Tongue (tissue), 2 donors: ENCODE measurements around the gene ZNF205. TPM values are rescaled to one million over a fixed set of nuclear protein-coding genes. Genes with fewer than 3 reads are reported as not detected.
"Not testable (repeated sequence)": the region's sequence is repeated elsewhere in the genome, so short reads cannot be mapped to it uniquely, and the experiment has no call there.

ENCODE experiments used
- DNase-seq: peaks from one replicate; pipeline ENCODE4 v3.0.0-alpha.2; 2015
- total RNA-seq: library from RNA; depleted of rRNA; stranded (reverse); fragments of >200 nt; gene quantifications from one replicate; pipeline ENCODE4 v1.2.3, GENCODE V29; 2014

ZNF205 gene
- total RNA-seq, 1 donor from 2014 or later, result 11.4 TPM

DNA sequence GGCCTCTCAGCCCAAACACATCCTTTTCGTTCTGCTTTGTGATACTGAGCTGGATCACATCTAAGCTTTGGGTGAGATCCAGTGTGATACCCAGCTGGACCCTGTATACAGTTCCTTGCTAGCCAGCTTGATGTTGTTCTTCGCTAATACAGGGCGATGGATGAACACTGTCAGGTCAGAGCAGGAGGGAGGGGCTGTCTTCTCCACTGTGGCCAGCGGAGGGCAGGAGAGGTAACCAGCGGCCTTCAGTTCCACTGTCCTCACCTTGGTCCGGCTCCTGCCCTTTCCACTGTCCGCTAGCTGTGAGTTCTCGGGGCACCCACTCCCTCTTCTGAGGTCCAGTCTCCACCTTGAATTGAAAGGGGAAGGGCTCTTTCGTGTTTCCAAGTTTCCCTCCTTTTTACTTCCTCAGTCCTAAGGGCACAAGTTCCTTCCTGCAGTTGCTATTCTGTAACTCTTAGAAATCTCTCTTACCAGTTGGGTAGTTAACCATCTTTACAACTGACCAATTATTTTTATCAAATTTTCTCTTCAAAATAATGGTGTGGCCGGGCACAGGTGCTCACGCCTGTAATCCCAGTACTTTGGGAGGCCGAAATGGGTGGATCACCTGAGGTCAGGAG is 19.5 kb downstream of the ZNF205 start:
- no peak for DNase-seq

DNA sequence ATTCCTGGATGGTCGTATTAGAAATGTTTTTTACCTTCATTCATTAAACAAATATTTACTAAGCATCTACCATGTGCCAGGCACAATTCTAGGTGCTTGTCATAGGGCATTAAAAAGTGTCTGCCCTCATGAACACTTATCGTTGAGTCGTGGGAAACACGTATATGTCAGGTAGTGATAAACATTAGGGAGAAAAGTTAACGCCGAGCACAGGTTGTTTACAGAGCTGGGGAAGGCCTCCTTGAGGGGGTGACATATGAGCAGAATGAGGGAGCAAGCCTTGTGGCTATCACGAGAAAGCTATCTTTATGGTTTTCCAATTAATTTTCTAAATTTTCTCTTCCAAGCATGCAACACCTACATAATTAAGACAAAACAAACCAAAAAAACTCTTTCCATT is 21.5 kb downstream of the ZNF205 start:
- no peak for DNase-seq

DNA sequence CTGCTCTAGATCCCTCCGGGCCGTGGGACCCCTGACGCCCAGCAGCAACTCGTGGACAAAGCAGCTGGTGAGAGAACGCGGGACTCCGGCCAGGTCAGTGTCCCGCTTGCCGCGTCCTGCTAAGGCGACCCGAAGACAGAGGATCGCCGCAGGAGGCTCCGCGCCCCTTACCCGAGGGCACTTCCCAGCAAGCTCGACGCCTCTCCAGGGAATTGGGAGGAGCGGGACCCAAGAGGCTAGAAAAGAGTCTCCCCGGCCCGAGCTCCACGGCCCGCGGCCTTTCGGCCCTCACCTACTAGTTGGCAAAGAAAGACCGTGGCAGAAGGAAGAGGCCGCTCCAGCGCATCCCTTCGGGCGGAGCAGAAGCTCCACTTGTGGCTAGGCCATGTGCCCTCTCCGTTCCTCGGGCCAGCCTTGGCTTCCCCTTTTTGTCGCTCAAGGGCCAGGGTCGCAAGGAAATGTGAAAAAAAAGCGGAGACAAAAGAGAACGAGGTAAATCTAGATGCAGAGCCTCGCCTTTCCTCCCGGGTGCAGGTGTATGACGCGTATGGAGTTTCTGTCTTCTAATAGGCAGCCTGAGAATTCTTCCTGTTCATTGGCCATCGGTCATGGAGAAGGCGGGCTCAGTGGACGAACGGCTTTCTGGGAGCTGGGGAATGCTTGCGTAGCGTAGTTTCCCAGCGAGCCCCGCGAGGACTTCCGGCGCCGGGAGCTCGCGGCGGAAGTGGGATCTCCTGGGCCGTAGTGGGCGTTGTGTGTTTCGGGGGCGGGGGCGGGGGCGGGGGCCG is 22.1 kb downstream of the ZNF205 start, which contains the start of gene ZNF213:
Gene ZNF213, plus strand, starts transcription at position 692 of the 788 bp plus-strand sequence. CDS start 2,252 bp downstream, outside the sequence.
- DNase-seq, result peak; percentile 99

DNA sequence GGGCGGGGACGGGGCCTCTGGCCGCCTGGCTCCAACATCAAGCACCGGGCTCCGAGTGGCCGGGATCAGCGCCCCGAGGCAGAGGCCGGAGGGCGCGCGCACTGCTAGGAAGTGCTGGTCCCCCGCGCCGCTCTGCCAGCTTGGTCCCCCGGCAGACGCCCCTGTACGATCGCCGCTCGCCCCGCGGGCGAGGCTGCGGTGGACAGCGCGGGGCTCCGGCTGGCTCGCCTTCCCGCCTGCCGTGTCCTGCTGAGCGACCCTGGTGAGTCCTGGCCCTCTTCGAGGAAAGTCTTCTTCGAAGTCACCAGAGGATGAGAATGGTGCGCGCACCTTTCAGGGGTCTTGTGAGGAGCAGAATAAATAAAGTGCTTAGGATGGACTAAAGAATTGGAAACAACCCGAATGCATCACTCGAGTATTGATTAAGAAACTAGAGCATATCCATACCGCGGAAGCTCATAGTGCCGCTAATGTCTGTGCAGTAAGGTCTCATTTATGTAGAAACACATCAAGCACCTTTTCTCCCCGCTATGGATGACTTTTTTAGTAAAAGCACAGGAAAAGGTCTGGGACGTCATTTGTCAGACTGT is 22.8 kb downstream of the ZNF205 start:
- no peak for DNase-seq

DNA sequence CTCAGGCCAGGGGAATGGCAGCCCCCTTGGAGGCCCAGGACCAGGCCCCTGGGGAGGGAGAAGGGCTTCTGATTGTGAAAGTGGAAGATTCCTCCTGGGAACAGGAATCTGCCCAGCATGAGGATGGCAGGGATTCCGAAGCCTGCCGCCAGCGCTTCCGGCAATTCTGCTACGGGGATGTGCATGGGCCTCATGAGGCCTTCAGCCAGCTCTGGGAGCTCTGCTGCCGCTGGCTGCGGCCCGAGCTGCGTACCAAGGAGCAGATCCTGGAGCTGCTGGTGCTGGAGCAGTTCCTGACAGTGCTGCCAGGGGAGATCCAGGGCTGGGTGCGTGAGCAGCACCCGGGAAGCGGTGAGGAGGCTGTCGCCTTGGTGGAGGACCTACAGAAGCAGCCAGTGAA is 24.9 kb downstream of the ZNF205 start:
- no peak for DNase-seq

DNA sequence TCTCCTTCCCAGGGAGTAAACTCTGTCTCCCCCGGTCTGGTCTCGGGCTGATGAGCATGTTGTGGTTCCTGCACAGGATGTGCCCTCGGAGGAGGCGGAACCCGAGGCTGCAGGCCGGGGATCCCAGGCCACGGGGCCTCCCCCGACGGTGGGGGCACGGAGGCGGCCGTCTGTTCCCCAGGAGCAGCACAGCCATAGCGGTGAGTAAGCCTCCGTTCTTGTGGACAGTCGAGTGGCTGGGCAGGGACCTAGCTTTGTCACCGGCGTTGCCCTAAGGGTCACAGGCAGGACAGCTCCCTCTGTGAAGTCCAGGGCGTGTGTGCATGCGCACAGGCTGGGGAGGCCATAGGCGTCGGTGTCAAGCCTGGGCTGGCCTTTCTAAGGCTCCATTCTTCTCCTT is 26.0 kb downstream of the ZNF205 start:
- DNase-seq, result no peak

DNA sequence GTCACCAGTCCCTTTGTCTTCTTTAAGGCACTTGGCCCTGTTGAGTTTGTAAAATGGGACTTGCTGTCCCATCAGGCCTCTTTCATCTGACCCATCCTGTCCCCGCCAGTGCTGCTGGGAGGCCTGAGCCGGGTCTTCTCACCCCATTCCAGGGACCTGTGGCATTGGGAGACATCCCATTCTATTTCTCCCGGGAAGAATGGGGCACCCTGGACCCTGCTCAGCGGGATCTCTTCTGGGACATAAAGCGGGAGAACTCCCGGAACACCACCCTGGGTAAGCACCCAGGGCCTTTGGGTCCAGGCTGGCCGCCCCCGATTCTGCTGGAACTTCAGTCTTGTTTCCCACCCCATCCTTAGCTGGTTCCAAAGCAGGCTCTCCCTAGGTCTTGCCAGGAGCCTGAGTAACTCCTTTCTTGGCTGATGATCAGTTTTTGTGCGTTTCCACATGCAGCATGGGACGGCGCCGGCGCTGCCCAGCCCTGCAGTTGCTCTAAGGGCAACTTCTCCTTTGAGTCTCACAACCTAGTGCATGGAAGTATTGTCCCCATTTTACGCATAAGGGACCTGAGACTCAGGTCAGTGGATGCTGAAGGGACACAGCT is 26.5 kb downstream of the ZNF205 start:
- DNase-seq, result no peak

DNA sequence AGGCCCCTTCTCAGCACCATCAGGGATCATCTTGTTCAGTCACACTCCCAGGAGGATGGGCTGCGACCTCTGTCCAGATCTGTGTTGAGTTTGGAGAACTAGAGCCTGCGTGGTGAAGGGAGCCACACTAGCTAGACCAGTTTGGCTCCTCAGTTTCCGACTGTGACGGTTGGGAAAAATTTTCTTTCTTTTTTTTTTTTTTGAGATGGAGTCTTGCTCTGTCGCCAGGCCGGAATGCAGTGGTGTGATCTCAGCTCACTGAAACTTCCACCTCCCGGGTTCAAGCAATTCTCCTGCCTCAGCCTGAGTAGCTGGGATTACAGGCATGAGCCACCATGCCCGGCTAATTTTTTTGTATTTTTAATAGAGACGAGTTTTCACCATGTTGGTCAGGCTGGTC is 27.2 kb downstream of the ZNF205 start:
- DNase-seq, result not testable (repeated sequence)

DNA sequence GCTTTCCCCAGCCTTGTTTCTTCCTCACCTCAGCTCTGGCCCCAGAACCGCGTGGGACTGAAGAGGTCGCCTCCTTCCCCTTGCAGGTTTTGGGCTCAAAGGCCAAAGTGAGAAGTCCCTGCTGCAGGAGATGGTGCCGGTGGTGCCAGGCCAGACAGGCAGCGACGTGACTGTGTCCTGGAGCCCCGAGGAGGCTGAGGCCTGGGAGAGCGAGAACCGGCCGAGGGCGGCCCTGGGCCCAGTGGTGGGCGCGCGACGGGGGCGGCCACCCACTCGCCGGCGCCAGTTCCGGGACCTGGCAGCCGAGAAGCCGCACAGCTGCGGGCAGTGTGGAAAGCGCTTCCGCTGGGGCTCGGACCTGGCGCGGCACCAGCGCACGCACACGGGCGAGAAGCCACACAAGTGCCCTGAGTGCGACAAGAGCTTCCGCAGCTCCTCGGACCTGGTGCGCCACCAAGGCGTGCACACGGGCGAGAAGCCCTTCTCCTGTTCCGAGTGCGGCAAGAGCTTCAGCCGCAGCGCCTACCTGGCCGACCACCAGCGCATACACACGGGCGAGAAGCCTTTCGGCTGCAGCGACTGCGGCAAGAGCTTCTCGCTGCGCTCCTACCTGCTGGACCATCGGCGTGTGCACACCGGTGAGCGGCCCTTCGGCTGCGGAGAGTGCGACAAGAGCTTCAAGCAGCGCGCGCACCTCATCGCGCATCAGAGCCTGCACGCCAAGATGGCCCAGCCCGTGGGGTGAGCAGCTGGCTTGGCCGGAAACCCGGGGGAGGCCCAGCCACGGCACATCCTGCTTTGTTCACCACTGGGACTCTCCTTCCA is 28.4 kb downstream of the ZNF205 start:
- no peak for DNase-seq

DNA sequence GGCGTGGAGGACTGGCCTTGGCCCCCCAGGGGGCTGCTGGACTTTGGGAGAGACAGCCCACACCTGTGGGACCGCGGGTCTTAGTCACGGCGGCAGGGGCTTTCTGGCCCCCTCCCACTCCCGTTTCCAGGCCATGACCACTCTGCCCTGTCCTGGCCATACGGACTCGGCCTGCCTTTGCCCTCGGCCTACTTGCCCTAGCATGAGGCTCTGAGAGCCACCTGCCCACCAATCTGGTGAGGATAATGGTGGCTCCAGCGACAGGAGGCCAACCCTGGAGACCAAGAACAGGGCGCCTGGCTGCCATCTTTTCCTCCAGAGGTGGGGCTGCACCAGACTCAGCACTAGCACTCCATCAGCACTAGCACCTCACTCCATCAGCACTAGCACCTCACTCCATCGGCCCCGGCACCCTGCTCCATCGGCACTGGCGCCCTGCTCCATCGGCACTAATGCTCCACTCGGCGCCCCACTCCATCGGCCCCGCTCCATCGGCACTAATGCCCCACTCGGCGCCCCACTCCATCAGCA is 29.5 kb downstream of the ZNF205 start:
- DNase-seq, result no peak

DNA sequence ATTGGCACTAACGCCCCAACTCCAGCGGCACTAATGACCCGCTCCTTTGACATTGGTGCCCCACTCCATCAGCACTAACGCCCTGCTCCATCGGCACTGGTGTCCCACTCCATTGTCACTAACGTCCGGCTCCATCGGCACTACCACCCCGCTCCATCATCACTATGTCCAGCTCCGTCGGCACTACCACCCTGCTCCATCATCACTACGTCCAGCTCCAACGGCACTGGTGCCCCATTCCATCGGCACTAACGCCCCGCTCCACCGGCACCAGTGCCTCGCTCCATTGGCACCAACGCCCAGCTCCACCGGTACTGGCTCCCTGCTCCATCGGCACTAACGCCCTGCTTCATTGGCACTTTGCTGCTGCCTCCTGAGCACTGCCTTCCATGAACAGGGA is 29.9 kb downstream of the ZNF205 start:
- DNase-seq, result no peak

DNA sequence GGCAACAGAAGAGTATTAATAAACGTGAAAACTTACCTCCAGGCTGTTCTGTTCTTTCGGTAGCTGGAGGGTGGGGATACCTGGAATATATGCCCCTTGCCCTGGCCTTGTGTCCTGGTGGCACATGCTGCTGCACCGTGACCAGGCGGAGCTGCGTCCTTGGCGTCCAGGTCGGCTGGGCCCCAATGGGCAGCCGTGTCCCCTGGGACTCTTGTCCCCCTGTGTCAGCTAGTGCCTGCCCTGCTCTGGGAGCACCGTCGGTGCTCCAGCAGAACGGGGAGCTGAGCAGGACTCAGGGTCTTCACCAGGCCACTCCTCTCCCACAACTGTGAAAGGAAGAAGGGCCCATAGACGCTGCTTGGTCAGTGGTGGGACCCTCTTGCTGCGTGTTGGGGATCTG is 30.4 kb downstream of the ZNF205 start:
- no peak for DNase-seq

DNA sequence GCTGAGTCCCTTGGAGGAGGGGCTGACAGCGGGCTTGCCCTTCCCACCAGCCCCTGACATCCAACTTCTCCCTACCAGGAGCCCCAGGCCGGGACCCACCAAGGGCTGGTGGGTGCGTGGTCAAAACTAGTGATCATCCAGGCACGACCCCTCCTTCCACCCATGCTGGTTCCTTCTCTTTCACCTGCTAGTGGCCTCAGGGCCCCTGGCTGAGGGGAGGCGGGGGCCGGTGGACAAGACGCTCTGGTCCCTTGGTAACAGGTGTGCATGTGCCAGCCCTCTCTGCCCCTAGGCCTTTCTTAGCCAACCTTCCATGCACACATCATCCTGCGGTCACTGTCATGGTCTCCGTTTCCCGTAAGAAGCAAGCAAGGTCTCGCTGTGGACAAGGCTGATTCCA is 30.8 kb downstream of the ZNF205 start:
- DNase-seq, result no peak

DNA sequence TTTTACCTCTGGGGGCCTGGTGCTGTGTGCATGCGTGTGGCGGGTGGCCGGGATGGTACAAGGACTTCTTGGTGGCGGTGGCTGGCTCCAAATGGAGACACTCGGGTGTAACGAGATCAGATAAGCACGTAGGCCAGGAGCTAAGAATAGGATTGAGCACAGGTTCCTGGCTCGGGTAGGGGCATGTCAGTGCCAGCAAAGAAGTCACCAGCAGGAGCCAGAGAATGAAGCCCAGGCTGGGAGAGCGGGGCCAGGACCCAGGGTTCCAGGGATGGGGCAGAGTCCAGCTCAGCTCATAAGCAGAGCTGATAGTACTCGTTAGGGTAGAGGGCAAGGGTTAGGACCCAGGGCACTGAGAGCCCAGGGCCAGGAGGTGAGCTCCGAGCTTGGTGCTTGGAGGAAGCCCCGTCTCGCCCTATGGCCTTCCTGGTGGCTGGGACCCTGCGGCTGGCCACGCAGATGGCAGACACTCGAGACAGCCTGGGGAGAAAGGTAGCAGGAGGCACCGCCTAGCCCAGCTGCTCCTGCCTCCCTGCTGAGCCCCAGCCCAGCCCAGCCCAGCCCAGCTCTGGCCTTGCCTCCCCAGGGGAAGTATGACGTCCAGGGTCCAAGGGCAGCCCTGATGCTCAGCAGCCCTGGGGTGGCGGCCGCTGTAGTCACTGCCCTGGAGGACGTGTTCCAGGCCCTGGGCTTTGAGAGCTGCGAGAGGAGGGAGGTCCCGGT is 31.4 kb downstream of the ZNF205 start:
- peak; percentile 48 for DNase-seq

DNA sequence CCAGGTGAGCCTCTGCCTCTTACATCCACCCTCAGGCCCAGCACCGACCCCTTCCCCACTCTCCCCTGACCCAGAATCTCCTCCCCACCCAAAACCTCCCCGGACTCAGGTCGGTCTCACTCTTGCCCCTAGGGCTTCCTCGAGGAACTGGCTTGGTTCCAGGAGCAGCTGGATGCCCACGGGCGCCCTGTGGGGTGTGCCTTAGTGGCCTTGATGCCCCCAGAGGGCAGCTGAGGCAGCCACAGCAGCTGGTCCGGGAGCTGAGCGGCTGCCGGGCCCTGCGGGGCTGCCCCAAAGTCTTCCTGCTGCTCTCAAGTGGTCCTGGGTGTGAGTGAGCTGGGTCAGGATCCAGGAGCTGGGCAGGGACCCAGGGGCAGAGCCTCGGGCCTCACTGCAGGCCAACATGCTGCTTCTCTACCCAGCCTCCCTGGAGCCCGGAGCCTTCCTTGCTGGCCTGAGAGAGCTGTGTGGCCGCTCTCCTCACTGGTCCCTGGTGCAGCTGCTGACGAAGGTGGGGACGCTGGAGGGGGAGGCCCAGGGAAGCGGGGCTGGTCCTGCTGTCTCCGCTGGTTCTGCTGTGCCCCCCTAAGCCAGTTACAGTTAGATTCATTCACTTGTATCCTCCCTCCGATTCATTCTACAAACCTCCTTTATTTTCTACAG is 32.1 kb downstream of the ZNF205 start:
- DNase-seq, result no peak

DNA sequence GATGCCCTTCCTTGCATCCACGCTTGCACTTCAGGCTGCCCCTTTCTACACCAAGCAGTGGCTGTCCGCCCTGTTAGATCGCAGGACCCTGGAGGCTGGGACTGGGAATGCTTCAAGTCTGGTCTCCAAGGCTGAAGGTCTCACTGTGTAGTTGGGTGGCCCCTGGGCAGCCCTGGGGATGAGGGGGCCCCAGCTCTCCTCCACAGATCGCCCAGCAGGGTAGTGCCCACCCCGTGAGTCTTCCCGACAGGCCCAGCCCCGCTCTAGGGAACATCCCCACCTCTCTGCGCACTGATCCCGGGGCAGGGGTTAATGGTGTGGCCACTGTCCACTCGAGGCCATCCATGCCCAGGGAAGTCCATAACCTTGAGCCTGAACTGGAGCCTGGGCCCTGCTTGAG is 32.8 kb downstream of the ZNF205 start:
- DNase-seq, result no peak

DNA sequence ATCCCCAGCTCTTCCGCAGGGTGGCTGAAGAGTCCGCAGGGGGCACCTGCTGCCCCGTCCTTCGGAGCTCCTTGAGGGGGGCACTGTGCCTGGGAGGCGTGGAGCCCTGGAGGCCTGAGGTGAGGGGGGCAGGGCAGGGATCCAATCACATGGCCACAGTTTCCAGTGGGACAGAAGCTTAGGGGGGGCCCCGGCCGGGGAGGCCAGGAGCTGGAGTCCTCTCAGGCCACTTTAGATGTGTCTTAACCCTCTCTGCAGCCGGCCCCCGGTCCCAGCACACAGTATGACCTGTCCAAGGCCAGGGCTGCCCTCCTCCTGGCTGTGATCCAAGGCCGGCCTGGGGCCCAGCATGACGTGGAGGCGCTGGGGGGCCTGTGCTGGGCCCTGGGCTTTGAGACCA is 33.3 kb downstream of the ZNF205 start:
- DNase-seq, result no peak

DNA sequence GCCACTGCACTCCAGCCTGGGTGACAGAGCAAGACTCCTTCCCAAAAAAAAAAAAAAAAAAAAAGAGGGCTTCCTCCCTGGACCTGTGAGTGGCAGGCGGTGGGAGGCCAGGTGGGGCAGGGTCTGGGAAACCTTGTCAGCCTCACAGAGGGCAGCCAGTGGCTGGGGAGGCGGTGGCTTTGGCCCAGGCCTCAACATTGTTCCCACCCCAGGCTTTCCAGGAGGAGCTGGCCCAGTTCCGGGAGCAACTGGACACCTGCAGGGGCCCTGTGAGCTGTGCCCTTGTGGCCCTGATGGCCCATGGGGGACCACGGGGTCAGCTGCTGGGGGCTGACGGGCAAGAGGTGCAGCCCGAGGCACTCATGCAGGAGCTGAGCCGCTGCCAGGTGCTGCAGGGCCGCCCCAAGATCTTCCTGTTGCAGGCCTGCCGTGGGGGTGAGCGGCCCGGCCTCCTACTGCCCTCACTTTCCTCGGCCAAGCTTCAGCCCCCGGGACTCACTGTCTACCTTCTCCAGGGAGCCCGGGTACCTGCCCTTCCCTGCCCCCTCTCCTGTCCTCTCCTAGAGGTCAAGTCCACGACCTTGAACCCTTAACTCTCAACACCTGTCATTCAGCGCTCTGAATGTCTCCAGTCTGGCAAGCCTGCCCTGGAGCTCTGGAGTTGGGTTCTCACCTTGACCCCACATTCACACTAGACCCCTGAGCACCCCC is 34.8 kb downstream of the ZNF205 start:
- DNase-seq, result no peak

DNA sequence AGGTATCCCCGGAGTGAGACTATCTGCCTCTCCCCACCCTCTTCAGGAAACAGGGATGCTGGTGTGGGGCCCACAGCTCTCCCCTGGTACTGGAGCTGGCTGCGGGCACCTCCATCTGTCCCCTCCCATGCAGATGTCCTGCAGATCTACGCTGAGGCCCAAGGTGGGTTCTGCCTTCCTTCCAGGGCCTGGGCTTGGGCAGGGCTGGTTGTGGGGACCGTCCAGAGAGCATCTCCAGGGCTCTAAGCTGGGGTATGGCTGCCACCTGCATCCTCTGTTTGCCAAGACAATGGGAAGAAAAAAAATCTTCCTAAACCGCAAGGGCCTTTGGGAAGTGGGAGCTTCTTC is 35.3 kb downstream of the ZNF205 start:
- no peak for DNase-seq
